ENCODE data around the gene CHRNA1. TPM values are rescaled to one million over a fixed set of nuclear protein-coding genes. Genes with fewer than 3 reads are reported as not detected.

Gene CHRNA1
- total and polyA plus RNA-seq, 9 of the 15 experiments (the other 6 are each of a cell fraction or from before 2014, with no cell fraction given), result not detected

DNA sequence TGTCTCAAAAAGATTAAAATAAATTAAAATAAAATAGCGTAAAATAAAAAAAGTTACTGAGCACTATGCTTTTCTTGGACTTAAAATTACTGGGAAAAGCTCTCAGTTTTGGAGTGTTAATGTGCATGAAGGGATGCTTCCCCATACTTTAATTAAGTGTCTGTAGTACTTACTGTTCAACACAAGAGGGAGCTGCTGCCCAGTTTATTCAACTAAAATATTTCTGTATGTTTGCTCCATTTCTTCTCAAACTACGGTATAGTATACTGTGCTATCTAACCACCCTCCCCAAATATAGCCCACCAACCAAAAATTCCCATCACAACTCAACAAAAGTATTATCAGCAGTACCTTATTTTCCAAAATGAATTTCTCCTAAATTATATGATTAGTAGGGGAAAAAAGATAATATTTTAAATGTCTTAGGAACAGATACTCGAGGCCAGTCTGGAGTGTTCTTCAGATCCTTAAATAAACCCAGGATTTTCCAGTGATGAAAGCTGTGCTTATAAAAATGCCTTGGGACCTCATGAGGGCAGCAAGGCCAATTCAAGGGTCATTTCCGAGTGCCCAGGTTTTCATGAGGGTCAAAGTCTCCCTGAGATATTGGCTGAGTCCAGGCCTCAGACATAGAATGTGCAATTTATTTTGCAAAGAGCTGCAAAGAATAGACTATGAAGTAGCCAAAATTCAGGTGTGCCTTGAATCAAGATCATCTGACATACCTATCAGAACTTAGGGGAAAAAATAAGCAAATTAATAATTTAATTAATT lies 64.1 kb downstream of the CHRNA1 start (continued):
- TF ChIP-seq, protein P1, sequence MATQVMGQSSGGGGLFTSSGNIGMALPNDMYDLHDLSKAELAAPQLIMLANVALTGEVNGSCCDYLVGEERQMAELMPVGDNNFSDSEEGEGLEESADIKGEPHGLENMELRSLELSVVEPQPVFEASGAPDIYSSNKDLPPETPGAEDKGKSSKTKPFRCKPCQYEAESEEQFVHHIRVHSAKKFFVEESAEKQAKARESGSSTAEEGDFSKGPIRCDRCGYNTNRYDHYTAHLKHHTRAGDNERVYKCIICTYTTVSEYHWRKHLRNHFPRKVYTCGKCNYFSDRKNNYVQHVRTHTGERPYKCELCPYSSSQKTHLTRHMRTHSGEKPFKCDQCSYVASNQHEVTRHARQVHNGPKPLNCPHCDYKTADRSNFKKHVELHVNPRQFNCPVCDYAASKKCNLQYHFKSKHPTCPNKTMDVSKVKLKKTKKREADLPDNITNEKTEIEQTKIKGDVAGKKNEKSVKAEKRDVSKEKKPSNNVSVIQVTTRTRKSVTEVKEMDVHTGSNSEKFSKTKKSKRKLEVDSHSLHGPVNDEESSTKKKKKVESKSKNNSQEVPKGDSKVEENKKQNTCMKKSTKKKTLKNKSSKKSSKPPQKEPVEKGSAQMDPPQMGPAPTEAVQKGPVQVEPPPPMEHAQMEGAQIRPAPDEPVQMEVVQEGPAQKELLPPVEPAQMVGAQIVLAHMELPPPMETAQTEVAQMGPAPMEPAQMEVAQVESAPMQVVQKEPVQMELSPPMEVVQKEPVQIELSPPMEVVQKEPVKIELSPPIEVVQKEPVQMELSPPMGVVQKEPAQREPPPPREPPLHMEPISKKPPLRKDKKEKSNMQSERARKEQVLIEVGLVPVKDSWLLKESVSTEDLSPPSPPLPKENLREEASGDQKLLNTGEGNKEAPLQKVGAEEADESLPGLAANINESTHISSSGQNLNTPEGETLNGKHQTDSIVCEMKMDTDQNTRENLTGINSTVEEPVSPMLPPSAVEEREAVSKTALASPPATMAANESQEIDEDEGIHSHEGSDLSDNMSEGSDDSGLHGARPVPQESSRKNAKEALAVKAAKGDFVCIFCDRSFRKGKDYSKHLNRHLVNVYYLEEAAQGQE (IDR thresholded peaks at IDR 0.05; ENCODE audit: borderline replicate concordance), result peak; percentile 31; the same call in 1 of the 2 replicates
- TF ChIP-seq, protein P1 (CRISPR knock-in tag; IDR thresholded peaks at IDR 0.05; ENCODE audit: low read depth), result no peak

Other genes with a start within 250 kb of the CHRNA1 start
- gene WIPF1, start 166.7 kb downstream of the CHRNA1 start, total RNA-seq (2014; rRNA removed), result 0.49 and 2.4 TPM in 2 replicates
- gene WIPF1, start 166.7 kb downstream of the CHRNA1 start, total RNA-seq (2014; rRNA removed; fragmentation: Illumina TruSeq; extraction: Trizol), result 2.4 TPM in 2 replicates
- gene WIPF1, start 166.7 kb downstream of the CHRNA1 start, total RNA-seq (2015; rRNA removed; fragmentation: Illumina TruSeq; extraction: Trizol), result 4.9 and 5.8 TPM in 2 replicates
- gene WIPF1, start 166.7 kb downstream of the CHRNA1 start, total RNA-seq (2021), result 3.8 and 4.9 TPM in 2 replicates
- gene WIPF1, start 166.7 kb downstream of the CHRNA1 start, polyA plus RNA-seq (2011; rRNA removed), result 0.54 and 3.7 TPM in 2 replicates
- 3.0 and 3.6 TPM in 2 replicates for gene WIPF1, start 166.7 kb downstream of the CHRNA1 start, polyA plus RNA-seq (2014; fragmentation: Illumina TruSeq; extraction: Trizol)
- under 1 TPM; 0.61 to 0.92 TPM for gene WIPF1, start 166.7 kb downstream of the CHRNA1 start, polyA plus RNA-seq (2014; fragmentation: Nextera tagmentation; extraction: Ambion mirVana)
- gene WIPF1, start 166.7 kb downstream of the CHRNA1 start, polyA plus RNA-seq (2014; rRNA removed), result 1.8 and 2.5 TPM in 2 replicates
- 0.32 and 0.37 TPM in 2 replicates for gene CHN1, start 240.9 kb upstream of the CHRNA1 start, total RNA-seq (2014; rRNA removed)
- 0.67 and 0.87 TPM in 2 replicates for gene CHN1, start 240.9 kb upstream of the CHRNA1 start, total RNA-seq (2014; rRNA removed; fragmentation: Illumina TruSeq; extraction: Trizol)
- 1.6 and 2.0 TPM in 2 replicates for gene CHN1, start 240.9 kb upstream of the CHRNA1 start, total RNA-seq (2015; rRNA removed; fragmentation: Illumina TruSeq; extraction: Trizol)
- 0.94 and 1.4 TPM in 2 replicates for gene CHN1, start 240.9 kb upstream of the CHRNA1 start, total RNA-seq (2021)
- 0.64 and 1.2 TPM in 2 replicates for gene CHN1, start 240.9 kb upstream of the CHRNA1 start, polyA plus RNA-seq (2011; rRNA removed)
- 0.54 and 1.5 TPM in 2 replicates for gene CHN1, start 240.9 kb upstream of the CHRNA1 start, polyA plus RNA-seq (2014; fragmentation: Illumina TruSeq; extraction: Trizol)
- under 1 TPM; 0.39 to 0.70 TPM for gene CHN1, start 240.9 kb upstream of the CHRNA1 start, polyA plus RNA-seq (2014; fragmentation: Nextera tagmentation; extraction: Ambion mirVana)
- gene CHN1, start 240.9 kb upstream of the CHRNA1 start, polyA plus RNA-seq (2014; rRNA removed), result 0.17 and 1.8 TPM in 2 replicates

All from K562 (cell line).